A549 treated with GW870086 at 1 μM for 4 hours (cell line): ENCODE measurements around the gene HEXA. TPM values are rescaled to one million over a fixed set of nuclear protein-coding genes. Genes with fewer than 3 reads are reported as not detected.

Source experiments
- total RNA-seq: library from RNA; stranded (reverse); fragments of 200-300 nt; extraction: Qiagen RNA extraction; gene quantifications from 5 replicates; pipeline ENCODE4 v1.2.3, GENCODE V29; 2022; ENCODE audit warnings: low read depth

Gene HEXA
- 131 to 157 TPM (median 152 TPM) in 5 replicates for total RNA-seq

DNA sequence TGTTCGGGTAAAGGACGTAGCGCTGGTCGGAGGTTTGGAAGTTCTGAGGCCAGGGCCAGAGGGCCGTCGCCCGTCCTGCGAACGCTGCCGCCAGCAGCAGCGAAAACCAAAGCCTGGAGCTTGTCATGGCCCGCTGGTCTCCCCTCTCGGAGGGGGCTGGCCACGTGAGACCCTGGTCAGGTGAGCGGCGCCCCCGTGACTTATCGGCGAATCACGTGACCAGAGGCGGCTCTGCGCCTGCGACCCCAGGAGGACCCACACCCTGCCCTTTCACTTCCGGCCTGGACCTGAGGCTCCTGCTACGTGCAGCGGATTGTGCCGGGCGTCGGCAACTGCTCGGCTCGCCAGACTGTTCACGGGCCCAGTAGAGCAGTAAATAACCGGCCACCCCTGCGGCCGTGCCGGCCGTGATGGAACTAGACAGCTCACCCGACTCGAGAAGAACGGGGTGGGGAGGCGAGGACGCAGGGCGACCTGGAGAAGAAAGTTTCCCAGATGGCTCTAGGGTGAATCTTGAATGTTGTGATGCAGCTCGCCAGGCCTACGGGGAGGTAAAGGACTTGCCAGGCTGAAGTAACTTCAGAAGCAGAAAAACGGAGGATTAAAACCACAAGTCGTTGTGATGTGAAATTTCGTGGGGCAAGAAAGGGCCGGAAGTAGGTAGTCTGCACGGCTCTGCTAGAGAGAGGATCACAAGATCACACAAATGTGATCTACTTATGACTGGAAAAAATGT is at the start of gene HEXA:
TSS of gene HEXA (minus strand) at position 169 of the 736 bp plus-strand sequence. CDS start at position 127, 42 bp downstream.

DNA sequence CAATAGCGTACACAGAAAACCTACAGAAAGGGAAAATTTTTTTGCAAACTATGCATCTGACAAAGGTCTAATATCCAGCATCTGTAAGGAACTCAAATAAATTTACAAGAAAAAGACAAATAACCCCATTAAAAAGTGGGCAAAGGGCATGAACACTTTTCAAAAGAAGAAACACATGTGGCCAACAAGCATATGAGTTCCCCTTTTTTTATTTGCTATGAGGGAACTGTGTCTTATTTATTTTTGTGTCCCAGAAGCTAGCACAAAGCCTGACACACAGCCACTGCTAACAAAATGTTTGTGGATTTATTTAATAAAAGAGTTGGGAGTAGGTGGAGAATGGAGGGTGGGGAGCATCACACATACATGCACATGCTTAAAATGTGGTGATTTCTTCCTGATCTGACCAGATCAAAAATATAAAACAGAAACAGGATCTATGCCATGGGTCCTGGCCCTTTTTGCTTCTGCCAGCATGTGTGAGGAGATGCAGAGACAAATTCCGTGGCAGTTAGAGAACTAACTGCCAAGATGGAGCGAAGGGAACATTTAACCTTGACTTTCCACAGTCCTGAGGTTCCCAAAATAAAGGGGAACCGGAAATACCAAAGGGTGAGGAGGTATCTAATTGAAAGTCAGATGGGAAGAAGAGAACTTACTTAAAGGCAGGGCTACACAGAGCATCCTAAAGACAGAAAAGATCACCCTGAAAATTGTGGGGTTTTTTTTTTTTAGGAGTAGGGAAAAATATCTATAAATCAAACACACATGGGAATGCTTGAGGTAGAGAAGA is 22.2 kb upstream of the HEXA start, which contains the start of gene TMEM202:
TSS of gene TMEM202 (plus strand) at position 510 of the 793 bp plus-strand sequence. CDS start at position 532, 22 bp downstream.

DNA sequence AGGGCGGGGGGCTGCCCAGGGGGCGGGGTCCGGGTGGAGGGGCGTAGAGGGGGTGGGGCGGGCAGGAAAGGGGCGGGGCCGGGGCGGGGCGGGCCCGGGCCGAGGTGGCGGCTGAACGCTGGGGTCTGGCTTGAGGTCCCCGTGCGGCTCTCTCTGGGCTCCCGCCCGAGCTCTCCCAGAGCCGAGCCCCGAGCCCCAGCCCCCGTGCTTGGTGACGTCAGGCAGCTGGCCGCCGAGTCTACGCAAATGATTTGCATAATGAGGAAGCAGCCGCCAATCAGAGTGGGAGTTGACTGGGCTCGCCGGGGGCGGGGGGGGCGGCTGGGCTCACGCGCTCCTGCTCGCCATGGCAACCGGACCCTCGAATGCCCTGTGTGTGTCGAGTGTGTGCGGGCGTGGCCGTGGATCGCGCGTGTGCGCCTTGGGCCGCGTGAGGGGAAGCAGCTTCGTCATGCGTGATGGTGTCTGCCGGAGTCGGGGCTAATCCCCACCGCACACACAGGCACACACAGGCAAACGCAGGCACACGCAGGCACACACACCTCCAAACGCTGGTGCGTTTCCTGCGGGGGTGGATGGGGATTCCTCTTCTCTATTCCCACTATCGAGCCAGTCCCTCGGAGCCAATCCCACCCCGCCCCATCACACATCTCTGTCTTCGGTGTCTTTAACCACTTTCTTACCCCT is 55.7 kb downstream of the HEXA start, which contains the start of gene CELF6:
TSS of gene CELF6 (minus strand) at position 173 of the 687 bp plus-strand sequence. CDS start 283 bp downstream, outside the sequence.

Other genes starting within 250 kb of the HEXA start
- gene GRAMD2A, start 178.2 kb downstream of the HEXA start, total RNA-seq, result 0.07 to 0.21 TPM (median 0.17 TPM) in 3 of 5 replicates, not detected in the others
- 2,891 to 3,252 TPM (median 3,147 TPM) in 5 replicates for gene PKM, start 144.8 kb downstream of the HEXA start, total RNA-seq
- gene PARP6, start 103.5 kb downstream of the HEXA start, total RNA-seq, result 48.2 to 63.2 TPM (median 62.4 TPM) in 5 replicates
- gene CELF6, start 55.9 kb downstream of the HEXA start, total RNA-seq, result 0.11 to 0.24 TPM (median 0.16 TPM) in 5 replicates
- gene TMEM202, start 22.3 kb upstream of the HEXA start, total RNA-seq, result not detected in 5 replicates
- gene ARIH1, start 98.3 kb upstream of the HEXA start, total RNA-seq, result 48.5 to 79.2 TPM (median 73.8 TPM) in 5 replicates